ENCODE data around the gene BCL2L15. TPM values are rescaled to one million over a fixed set of nuclear protein-coding genes. Genes with fewer than 3 reads are reported as not detected.

The BCL2L15 gene
- total and polyA plus RNA-seq, 2 of the 8 experiments (the other 6 are each of a cell fraction or from before 2014, with no cell fraction given): 0.32 to 0.36 TPM

GRCh38 chr1:113881661-113882060 is 5.7 kb downstream of the BCL2L15 start:
- Histone ChIP-seq H3K27ac (ENCODE audit: low read depth, low read length) (no peak overlapping the region), H3K4ac (replicated peaks; ENCODE audit: insufficient read length, low read depth, low read length) (no peak overlapping the region), H3K36me3 (ENCODE audit: control insufficient read depth in 2 of 4, insufficient read depth in 4 of 4, low read length in 3 of 4) (no peaks in the 10 kb centered on the region), H2BK15ac (ENCODE audit: low read length) (no peak overlapping the region), H3K9me3 (ENCODE audit: insufficient read depth in 2 of 2, low read depth in 1 of 2, low read length in 1 of 2) (no peaks in the 10 kb centered on the region), H4K20me1 (replicated peaks in 1 of 2; ENCODE audit: control insufficient read depth in 1 of 2, insufficient read depth in 2 of 2, low read length in 2 of 2) (no peaks in the 10 kb centered on the region), H3K27me3 (replicated peaks in 1 of 4; ENCODE audit: control insufficient read depth in 3 of 4, extremely low read depth in 1 of 4, insufficient read depth in 3 of 4, low read length in 3 of 4) (no peaks in the 10 kb centered on the region; a peak in 1 of 7 replicates), H3K23ac (ENCODE audit: insufficient read length) (no peak overlapping the region), H3K79me2 (ENCODE audit: control insufficient read depth in 1 of 2, insufficient read depth in 2 of 2, low read length in 2 of 2) (no peaks in the 10 kb centered on the region), H3K9ac (replicated peaks in 1 of 4; ENCODE audit: extremely low read depth in 1 of 4, low read depth in 3 of 4, low read length in 3 of 4) (no peak overlapping the region), H2AFZ (ENCODE audit: low read length) (no peak overlapping the region), H4K8ac (ENCODE audit: extremely low read depth, insufficient read depth, low read length) (no peak overlapping the region), H3K4me3 (ENCODE audit: extremely low read depth in 1 of 4, insufficient read depth in 2 of 4, low read depth in 3 of 4, low read length in 4 of 4) (no peak overlapping the region), H3K4me1 (replicated peaks in 1 of 4; ENCODE audit: control insufficient read depth in 3 of 4, insufficient read depth in 4 of 4, low read length in 3 of 4) (no peaks in the 10 kb centered on the region), H4K91ac (replicated peaks; ENCODE audit: insufficient read length, low read length) (no peak overlapping the region), H2BK120ac (replicated peaks; ENCODE audit: low read depth, low read length) (no peak overlapping the region), H2BK12ac (ENCODE audit: low read depth, low read length) (no peak overlapping the region), H2BK5ac (ENCODE audit: low read depth, low read length) (no peak overlapping the region), H2AK5ac (ENCODE audit: low read depth, low read length) (no peak overlapping the region), H3K56ac (replicated peaks; ENCODE audit: insufficient read length, low read depth, low read length) (no peak overlapping the region), H3K14ac (ENCODE audit: insufficient read length) (no peak overlapping the region), H3K23me2 (ENCODE audit: low read depth, low read length) (no peaks in the 10 kb centered on the region), H2BK20ac (ENCODE audit: low read length) (no peak overlapping the region), H3K79me1 (ENCODE audit: low read depth, low read length) (no peaks in the 10 kb centered on the region), H3K4me2 (ENCODE audit: insufficient read depth in 1 of 2, low read depth in 2 of 2, low read length in 2 of 2) (no peak overlapping the region), H4K5ac (ENCODE audit: insufficient read length, low read depth, low read length) (no peak overlapping the region), H3K18ac (ENCODE audit: extremely low read depth, low read length) (no peak overlapping the region)
- POLR2A ChIA-PET (ENCODE audit: partially characterized antibody): interaction anchor here (0.6 kb wide), 1 partner anchor 944 kb away, joined by 3 read pairs; no protein-coding TSS in a partner anchor
- CTCF ChIA-PET (ENCODE audit: partially characterized antibody): interaction anchor here (1.0 to 3.5 kb wide), 5 partner anchors 14 to 49 kb away, joined by 3 to 14 read pairs (median 4); partner anchors contain the start of gene AP4B1
- TF ChIP-seq SAP30 (IDR thresholded peaks at IDR 0.05; ENCODE audit: insufficient read depth, insufficient replicate concordance, low read length) (no peak), TEAD4 (IDR thresholded peaks at IDR 0.05; ENCODE audit: low read depth, low read length) (no peak), CBX5 (IDR thresholded peaks at IDR 0.05; ENCODE audit: low read depth, low read length) (no peak), SUZ12 (IDR thresholded peaks at IDR 0.05; ENCODE audit: low read length) (no peak), CBX8 (IDR thresholded peaks at IDR 0.05; ENCODE audit: borderline replicate concordance, low read depth, low read length) (no peak), HDAC2 (IDR thresholded peaks at IDR 0.05; ENCODE audit: borderline replicate concordance in 1 of 2, low read depth in 2 of 2, low read length in 2 of 2) (no peak), KDM1A (IDR thresholded peaks at IDR 0.05; ENCODE audit: borderline replicate concordance, low read length) (no peak), CEBPB (IDR thresholded peaks at IDR 0.05; ENCODE audit: low read depth, low read length) (no peak), GTF2F1 (IDR thresholded peaks at IDR 0.05; ENCODE audit: borderline replicate concordance, low read depth, low read length) (no peak)
- no peak for DNase-seq (ENCODE audit: low read depth in 1 of 2, low spot score in 2 of 2)
- no peak for FAIRE-seq
- WGBS, 2 experiments (ENCODE audit: extremely low coverage in 1 of 2, insufficient coverage in 1 of 2, insufficient read length in 1 of 2, insufficient replicate concordance in 2 of 2, low coverage in 1 of 2, low lambda C conversion rate in 2 of 2, missing lambda C conversion rate in 1 of 2): 90% methylated on average over 2 of the region's 2 CpGs; no CpG with 5 or more reads in 1 of the 2 experiments
